ENCODE results near the gene PAX5.
A peak's percentile ranks its signal among the peaks of the same experiment; 100 is the strongest.

The PAX5 gene

DNA sequence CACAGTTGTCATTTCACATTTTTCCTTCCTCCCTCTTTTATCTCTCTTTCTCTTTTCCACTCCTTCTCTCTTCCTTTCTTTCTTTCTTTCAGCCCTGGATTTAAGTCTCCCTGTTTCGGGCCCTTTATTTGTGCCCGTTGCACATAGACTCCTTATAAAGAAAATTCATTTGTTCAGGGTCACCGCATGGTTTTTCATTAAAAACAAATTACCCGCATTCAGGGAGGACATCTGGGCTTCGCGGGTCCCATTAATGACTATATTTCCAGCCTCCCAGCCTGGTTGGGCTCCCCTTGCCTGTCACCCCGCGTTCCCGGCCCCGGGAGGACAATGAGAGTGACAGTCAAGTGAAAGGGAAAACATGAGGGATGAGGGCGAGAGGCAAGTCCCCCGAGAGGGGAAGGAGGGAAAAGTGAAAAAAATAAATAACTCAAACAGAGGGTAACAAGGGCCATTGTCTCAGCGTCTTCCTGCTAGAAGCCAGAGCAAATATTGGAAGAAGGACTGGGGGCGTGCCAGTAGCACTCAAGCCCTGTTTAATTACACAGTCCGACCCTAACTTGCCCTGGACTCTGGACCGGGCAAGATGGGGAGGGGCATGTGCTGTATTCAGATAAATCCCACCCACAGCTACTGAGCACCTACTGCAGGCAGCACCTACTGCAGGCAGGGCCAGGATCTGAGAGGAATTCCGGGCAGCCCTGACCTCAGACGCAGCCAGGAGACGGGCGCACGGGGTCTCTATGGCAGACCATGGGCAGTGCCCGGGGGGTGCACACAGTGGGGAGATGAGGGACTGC is 166.2 kb downstream of the PAX5 start:
- Histone ChIP-seq H3K27me3 (ENCODE audit: insufficient read depth, insufficient read length) (peaks cover 40% of the 10 kb centered on the region), H3K4me3 (ENCODE audit: insufficient read length, low read depth) (no peak overlapping the region)
- no peak for DNase-seq (ENCODE audit: low read depth, low spot score)

DNA sequence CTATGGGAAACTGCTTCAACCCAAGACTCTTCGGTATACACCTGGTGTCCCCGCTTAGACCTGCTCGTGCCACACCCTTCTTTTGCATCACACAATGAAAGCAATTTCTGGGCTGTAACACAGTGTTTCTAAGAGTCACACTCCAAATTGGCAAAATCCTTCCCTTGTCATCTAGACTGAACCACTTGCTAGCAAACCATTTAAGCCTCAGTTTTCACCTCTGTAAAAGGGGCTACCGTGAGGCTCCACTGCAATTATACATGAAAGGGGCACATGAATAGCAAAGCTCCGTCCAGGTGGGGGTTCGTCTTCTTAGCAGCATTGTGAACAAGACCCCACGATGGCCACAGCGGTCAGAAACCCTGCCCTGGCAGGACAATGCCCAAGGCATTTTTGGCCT is 166.8 kb downstream of the PAX5 start:
- no peaks in the 10 kb centered on the region for H3K36me3 ChIP-seq (ENCODE audit: insufficient read depth, insufficient read length, low read length)
- peaks cover 9% of the 10 kb centered on the region for H3K4me1 ChIP-seq (ENCODE audit: insufficient read depth, insufficient read length)

More for the DNA sequence above, 166.2 kb downstream of the PAX5 start:
- Histone ChIP-seq H3K9ac (ENCODE audit: insufficient read length, low read depth) (no peak overlapping the region), H3K36me3 (ENCODE audit: insufficient read depth, insufficient read length, low read length) (no peaks in the 10 kb centered on the region), H3K9me3 (ENCODE audit: insufficient read depth, low read length) (no peaks in the 10 kb centered on the region), H3K4me1 (ENCODE audit: insufficient read depth, insufficient read length) (peaks cover 11% of the 10 kb centered on the region)
- TF ChIP-seq SUZ12 (IDR thresholded peaks at IDR 0.05; ENCODE audit: extremely low read depth, insufficient read depth, insufficient read length), result no peak
- no peak for TF ChIP-seq YY1 (IDR thresholded peaks at IDR 0.05; ENCODE audit: insufficient read depth, insufficient read length)
- no peak for TF ChIP-seq ZNF274 (IDR thresholded peaks at IDR 0.05; ENCODE audit: low read depth, low read length)

GRCh38 chr9:36866840-36867239 is 167.2 kb downstream of the PAX5 start:
- H3K4me1 ChIP-seq (ENCODE audit: insufficient read depth, insufficient read length), result peaks cover 11% of the 10 kb centered on the region
- DNase-seq (ENCODE audit: low read depth, low spot score), result no peak
- H3K4me3 ChIP-seq (ENCODE audit: insufficient read length, low read depth), result no peak overlapping the region
- H3K27me3 ChIP-seq (ENCODE audit: insufficient read depth, insufficient read length), result peaks cover 46% of the 10 kb centered on the region
- H3K9ac ChIP-seq (ENCODE audit: insufficient read length, low read depth), result no peak overlapping the region
- no peaks in the 10 kb centered on the region for H3K9me3 ChIP-seq (ENCODE audit: insufficient read depth, low read length)
- H3K36me3 ChIP-seq (ENCODE audit: insufficient read depth, insufficient read length, low read length), result no peaks in the 10 kb centered on the region
- TF ChIP-seq ZNF274 (IDR thresholded peaks at IDR 0.05; ENCODE audit: low read depth, low read length) (no peak), SUZ12 (IDR thresholded peaks at IDR 0.05; ENCODE audit: extremely low read depth, insufficient read depth, insufficient read length) (no peak), YY1 (IDR thresholded peaks at IDR 0.05; ENCODE audit: insufficient read depth, insufficient read length) (no peak)

More for the DNA sequence above, 166.8 kb downstream of the PAX5 start:
- Histone ChIP-seq H3K9me3 (ENCODE audit: insufficient read depth, low read length) (no peaks in the 10 kb centered on the region), H3K4me3 (ENCODE audit: insufficient read length, low read depth) (no peak overlapping the region), H3K9ac (ENCODE audit: insufficient read length, low read depth) (no peak overlapping the region), H3K27me3 (ENCODE audit: insufficient read depth, insufficient read length) (peaks cover 43% of the 10 kb centered on the region)
- TF ChIP-seq ZNF274 (IDR thresholded peaks at IDR 0.05; ENCODE audit: low read depth, low read length) (no peak), SUZ12 (IDR thresholded peaks at IDR 0.05; ENCODE audit: extremely low read depth, insufficient read depth, insufficient read length) (no peak), YY1 (IDR thresholded peaks at IDR 0.05; ENCODE audit: insufficient read depth, insufficient read length) (no peak)
- no peak for DNase-seq (ENCODE audit: low read depth, low spot score)

- Histone ChIP-seq H3K4me3 (ENCODE audit: insufficient read length, low read depth) (no peak overlapping the region), H3K9me3 (ENCODE audit: insufficient read depth, low read length) (no peaks in the 10 kb centered on the region), H3K27me3 (ENCODE audit: insufficient read depth, insufficient read length) (peaks cover 49% of the 10 kb centered on the region), H3K4me1 (ENCODE audit: insufficient read depth, insufficient read length) (peaks cover 12% of the 10 kb centered on the region), H3K36me3 (ENCODE audit: insufficient read depth, insufficient read length, low read length) (no peaks in the 10 kb centered on the region), H3K9ac (ENCODE audit: insufficient read length, low read depth) (no peak overlapping the region)
- TF ChIP-seq ZNF274 (IDR thresholded peaks at IDR 0.05; ENCODE audit: low read depth, low read length) (no peak), SUZ12 (IDR thresholded peaks at IDR 0.05; ENCODE audit: extremely low read depth, insufficient read depth, insufficient read length) (no peak), YY1 (IDR thresholded peaks at IDR 0.05; ENCODE audit: insufficient read depth, insufficient read length) (no peak)
- DNase-seq (ENCODE audit: low read depth, low spot score), result no peak
These were observed 168.1 kb downstream of the PAX5 start for GRCh38 chr9:36865731-36866635.

DNA sequence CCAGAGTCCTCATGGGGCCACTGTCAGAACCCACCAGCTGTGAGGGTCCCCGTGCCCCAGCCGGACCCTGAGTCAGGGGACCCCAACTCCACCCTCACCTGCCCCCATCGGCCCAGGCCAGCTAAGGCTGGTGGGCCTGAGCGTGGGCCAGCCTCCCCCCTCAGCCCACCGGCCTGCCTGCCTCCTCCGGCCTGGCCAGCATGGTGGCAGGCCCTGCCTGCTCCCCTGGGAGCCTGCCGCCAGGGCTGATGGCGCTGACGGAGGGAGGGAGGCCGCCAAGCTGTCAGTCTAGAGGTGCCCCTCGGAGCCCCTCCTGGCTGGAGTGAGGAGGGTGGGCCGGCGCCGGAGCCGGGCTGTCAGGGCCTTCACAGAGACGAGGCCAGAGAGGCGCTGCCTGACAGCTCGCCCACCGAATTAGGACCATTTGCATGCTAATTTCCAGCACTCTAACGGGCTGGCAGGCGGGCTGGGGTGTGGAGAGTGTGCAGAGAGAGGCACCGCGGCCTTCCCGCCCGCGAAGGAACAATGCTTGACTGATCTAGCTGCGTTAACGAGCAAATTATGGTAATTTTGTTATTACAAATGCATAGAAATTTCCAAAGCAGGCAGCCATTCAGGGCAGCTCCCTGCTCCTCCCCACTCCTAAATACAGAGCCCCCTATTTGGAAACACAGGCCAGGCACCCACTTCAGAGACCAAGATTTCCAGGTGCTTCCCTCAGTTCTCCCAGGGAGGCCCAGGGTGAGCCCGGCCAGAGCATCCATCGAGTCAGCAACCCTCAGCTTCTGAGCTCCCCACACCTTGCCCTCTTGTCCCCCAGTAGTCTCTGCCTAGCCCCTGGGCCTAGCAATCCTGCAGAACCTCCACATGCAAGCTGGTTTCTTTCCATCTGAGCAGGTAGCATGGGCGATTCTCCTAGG is 169.3 kb downstream of the PAX5 start:
- TF ChIP-seq ZNF274 (IDR thresholded peaks at IDR 0.05; ENCODE audit: low read depth, low read length) (no peak), SUZ12 (IDR thresholded peaks at IDR 0.05; ENCODE audit: extremely low read depth, insufficient read depth, insufficient read length) (no peak), YY1 (IDR thresholded peaks at IDR 0.05; ENCODE audit: insufficient read depth, insufficient read length) (no peak)
- peaks cover 12% of the 10 kb centered on the region for H3K4me1 ChIP-seq (ENCODE audit: insufficient read depth, insufficient read length)
- peak overlapping the region; percentile 52 for H3K9ac ChIP-seq (ENCODE audit: insufficient read length, low read depth)
- H3K4me3 ChIP-seq (ENCODE audit: insufficient read length, low read depth), result no peak overlapping the region
- peaks cover 49% of the 10 kb centered on the region for H3K27me3 ChIP-seq (ENCODE audit: insufficient read depth, insufficient read length)
- no peaks in the 10 kb centered on the region for H3K36me3 ChIP-seq (ENCODE audit: insufficient read depth, insufficient read length, low read length)
- H3K9me3 ChIP-seq (ENCODE audit: insufficient read depth, low read length), result no peaks in the 10 kb centered on the region
- peak; percentile 66 for DNase-seq (ENCODE audit: low read depth, low spot score)

GRCh38 chr9:36862206-36863145 is 171.6 kb downstream of the PAX5 start:
- DNase-seq (ENCODE audit: low read depth, low spot score), result peak; percentile 43
- Histone ChIP-seq H3K4me3 (ENCODE audit: insufficient read length, low read depth) (no peak overlapping the region), H3K4me1 (ENCODE audit: insufficient read depth, insufficient read length) (peaks cover 18% of the 10 kb centered on the region), H3K9ac (ENCODE audit: insufficient read length, low read depth) (no peak overlapping the region), H3K36me3 (ENCODE audit: insufficient read depth, insufficient read length, low read length) (no peaks in the 10 kb centered on the region), H3K9me3 (ENCODE audit: insufficient read depth, low read length) (no peaks in the 10 kb centered on the region), H3K27me3 (ENCODE audit: insufficient read depth, insufficient read length) (peaks cover 49% of the 10 kb centered on the region)
- TF ChIP-seq SUZ12 (IDR thresholded peaks at IDR 0.05; ENCODE audit: extremely low read depth, insufficient read depth, insufficient read length) (no peak), YY1 (IDR thresholded peaks at IDR 0.05; ENCODE audit: insufficient read depth, insufficient read length) (no peak), ZNF274 (IDR thresholded peaks at IDR 0.05; ENCODE audit: low read depth, low read length) (no peak)

Measured in NT2/D1 (cell line).